Measurements from ENCODE around the gene NRCAM.

NRCAM gene

DNA sequence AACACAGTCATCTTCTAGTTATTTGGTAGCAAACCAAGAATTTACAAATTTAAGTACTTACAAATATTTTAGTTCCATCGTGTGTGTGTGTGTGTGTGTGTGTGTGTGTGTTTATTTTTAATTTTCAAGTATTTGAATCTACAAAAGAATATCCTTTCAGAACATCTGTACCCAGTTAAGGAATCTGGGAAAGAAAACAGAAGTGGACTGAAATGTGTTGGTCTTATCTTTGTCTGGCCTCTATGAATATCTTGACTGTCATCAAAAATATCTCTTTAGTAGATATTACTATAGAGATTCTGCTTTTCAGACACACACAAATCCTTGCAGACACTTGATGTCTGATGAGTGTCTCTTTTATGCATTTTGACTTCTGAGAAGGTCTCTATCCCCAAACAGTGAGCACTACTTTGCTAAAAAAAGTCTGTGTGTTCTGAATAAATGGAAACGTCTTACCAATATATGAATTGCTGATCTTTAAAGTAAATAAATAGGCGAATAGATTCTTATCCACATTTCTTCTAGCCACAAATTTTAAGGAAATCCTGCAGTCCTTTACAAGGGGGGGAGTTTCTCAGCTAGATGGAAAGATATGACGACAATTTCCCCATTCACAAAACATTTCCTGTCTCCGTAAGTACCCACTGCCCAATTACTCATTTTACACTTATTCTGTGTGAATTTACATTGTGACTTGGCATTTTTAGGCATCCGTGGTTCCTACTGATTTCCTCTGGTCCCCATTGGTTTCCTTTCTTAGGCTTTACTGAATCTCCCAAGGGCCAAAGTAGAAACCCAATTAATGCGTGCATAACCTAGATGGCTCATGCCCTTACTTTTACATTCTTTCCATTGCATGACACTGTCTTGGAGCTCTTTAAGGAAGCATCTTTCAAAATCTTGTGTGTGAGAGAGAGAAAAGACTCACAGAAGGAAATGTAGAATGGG lies 36.0 kb downstream of the NRCAM start:
- Histone ChIP-seq H3K27ac (ENCODE audit: poor library complexity, severe bottlenecking) (no peak overlapping the region), H3K27me3 (ENCODE audit: insufficient read depth, poor library complexity, severe bottlenecking) (no peaks in the 10 kb centered on the region), H3K4me3 (ENCODE audit: severe bottlenecking) (no peak overlapping the region), H3K9me3 (ENCODE audit: severe bottlenecking) (no peaks in the 10 kb centered on the region), H3K36me3 (ENCODE audit: low read depth) (no peaks in the 10 kb centered on the region), H3K4me1 (ENCODE audit: insufficient read depth, poor library complexity, severe bottlenecking) (no peaks in the 10 kb centered on the region)
- no peak for ATAC-seq (ENCODE audit: low read depth)
- DNase-seq (ENCODE audit: low spot score) = no peak
- TF ChIP-seq, protein P1, sequence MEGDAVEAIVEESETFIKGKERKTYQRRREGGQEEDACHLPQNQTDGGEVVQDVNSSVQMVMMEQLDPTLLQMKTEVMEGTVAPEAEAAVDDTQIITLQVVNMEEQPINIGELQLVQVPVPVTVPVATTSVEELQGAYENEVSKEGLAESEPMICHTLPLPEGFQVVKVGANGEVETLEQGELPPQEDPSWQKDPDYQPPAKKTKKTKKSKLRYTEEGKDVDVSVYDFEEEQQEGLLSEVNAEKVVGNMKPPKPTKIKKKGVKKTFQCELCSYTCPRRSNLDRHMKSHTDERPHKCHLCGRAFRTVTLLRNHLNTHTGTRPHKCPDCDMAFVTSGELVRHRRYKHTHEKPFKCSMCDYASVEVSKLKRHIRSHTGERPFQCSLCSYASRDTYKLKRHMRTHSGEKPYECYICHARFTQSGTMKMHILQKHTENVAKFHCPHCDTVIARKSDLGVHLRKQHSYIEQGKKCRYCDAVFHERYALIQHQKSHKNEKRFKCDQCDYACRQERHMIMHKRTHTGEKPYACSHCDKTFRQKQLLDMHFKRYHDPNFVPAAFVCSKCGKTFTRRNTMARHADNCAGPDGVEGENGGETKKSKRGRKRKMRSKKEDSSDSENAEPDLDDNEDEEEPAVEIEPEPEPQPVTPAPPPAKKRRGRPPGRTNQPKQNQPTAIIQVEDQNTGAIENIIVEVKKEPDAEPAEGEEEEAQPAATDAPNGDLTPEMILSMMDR (IDR thresholded peaks at IDR 0.05; ENCODE audit: poor library complexity, severe bottlenecking) = no peak

DNA sequence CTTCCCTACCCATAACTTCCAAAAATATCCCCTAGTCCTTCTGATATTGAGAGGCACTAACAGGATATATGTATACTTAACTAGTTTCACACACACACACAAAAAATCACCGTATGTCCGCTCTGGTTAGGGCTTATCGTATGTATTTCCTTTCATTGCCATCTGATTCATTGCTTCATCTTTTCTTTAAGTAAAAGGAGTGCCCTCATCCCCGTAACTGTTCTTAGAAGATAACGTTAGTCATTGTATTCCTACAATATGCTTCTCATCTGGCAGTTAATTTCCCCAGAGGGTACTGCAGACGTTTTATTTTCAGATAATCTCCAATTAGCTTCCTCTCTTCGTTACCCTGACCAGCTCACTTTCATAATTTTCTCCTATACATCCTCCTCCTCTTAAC lies 37.3 kb downstream of the NRCAM start:
- Histone ChIP-seq H3K27me3 (ENCODE audit: insufficient read depth, poor library complexity, severe bottlenecking) (no peaks in the 10 kb centered on the region), H3K36me3 (ENCODE audit: low read depth) (no peaks in the 10 kb centered on the region)

DNA sequence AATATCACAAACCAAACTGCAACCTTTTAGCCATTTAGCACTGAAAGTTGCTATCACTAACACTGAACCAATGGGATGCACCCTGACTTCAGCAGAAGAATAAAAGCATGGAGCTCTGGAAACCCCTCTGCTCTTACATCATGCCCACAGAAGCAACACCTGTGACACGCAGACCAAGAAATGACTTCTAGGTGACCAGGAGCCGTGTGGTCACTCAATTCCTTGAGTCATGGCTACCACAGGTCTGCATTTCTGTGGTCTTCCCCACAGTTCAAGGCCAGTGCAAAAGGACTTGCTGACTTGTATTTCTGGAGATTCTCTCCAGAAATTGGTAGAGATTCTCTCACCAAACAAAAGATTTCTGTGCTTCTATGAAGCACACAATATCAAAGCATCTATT lies 38.3 kb downstream of the NRCAM start:
- Histone ChIP-seq H3K9me3 (ENCODE audit: severe bottlenecking) (no peaks in the 10 kb centered on the region), H3K27me3 (ENCODE audit: insufficient read depth, poor library complexity, severe bottlenecking) (no peaks in the 10 kb centered on the region), H3K27ac (ENCODE audit: poor library complexity, severe bottlenecking) (no peak overlapping the region), H3K4me1 (ENCODE audit: insufficient read depth, poor library complexity, severe bottlenecking) (no peaks in the 10 kb centered on the region), H3K4me3 (ENCODE audit: severe bottlenecking) (no peak overlapping the region), H3K36me3 (ENCODE audit: low read depth) (no peaks in the 10 kb centered on the region)
- TF ChIP-seq, protein P1 (IDR thresholded peaks at IDR 0.05; ENCODE audit: poor library complexity, severe bottlenecking) = no peak
- DNase-seq (ENCODE audit: low spot score) (no peak), ATAC-seq (ENCODE audit: low read depth) (no peak)

More for the DNA sequence above, 37.3 kb downstream of the NRCAM start:
- no peak for DNase-seq (ENCODE audit: low spot score)
- no peak overlapping the region for H3K4me3 ChIP-seq (ENCODE audit: severe bottlenecking)
- no peak overlapping the region for H3K27ac ChIP-seq (ENCODE audit: poor library complexity, severe bottlenecking)
- no peak for ATAC-seq (ENCODE audit: low read depth)
- TF ChIP-seq, protein P1 (IDR thresholded peaks at IDR 0.05; ENCODE audit: poor library complexity, severe bottlenecking) = no peak
- H3K4me1 ChIP-seq (ENCODE audit: insufficient read depth, poor library complexity, severe bottlenecking) = no peaks in the 10 kb centered on the region
- no peaks in the 10 kb centered on the region for H3K9me3 ChIP-seq (ENCODE audit: severe bottlenecking)

DNA sequence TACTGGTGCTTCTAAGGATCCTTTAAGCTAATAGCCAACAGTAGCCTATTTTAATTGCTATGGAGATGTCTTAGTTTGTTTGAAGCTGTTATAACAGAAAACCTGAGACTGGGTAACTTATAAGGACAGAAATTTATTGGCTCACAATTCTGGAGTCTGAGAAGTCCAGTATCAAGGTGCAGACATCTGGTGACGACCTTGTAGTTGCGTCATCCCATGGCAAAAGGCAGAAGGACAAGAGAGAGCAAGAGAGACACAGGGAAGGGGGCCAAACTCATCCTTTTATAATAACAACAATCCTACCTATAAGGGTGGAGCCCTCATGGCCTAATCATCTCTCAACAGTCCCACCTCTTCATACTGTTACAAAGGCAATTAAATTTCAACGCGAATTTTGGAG lies 39.1 kb downstream of the NRCAM start:
- Histone ChIP-seq H3K27me3 (ENCODE audit: insufficient read depth, poor library complexity, severe bottlenecking) (no peaks in the 10 kb centered on the region), H3K27ac (ENCODE audit: poor library complexity, severe bottlenecking) (no peak overlapping the region), H3K4me3 (ENCODE audit: severe bottlenecking) (no peak overlapping the region), H3K36me3 (ENCODE audit: low read depth) (no peaks in the 10 kb centered on the region), H3K9me3 (ENCODE audit: severe bottlenecking) (no peaks in the 10 kb centered on the region), H3K4me1 (ENCODE audit: insufficient read depth, poor library complexity, severe bottlenecking) (no peaks in the 10 kb centered on the region)
- TF ChIP-seq, protein P1 (IDR thresholded peaks at IDR 0.05; ENCODE audit: poor library complexity, severe bottlenecking) = no peak
- ATAC-seq (ENCODE audit: low read depth) (no peak), DNase-seq (ENCODE audit: low spot score) (no peak)

All from RWPE2 (cell line).